Measurements from ENCODE around the gene SMAD7. TPM values are rescaled to one million over a fixed set of nuclear protein-coding genes. Genes with fewer than 3 reads are reported as not detected.

Gene SMAD7
- total RNA-seq, 1 donor from 2014 or later, result 14.7 TPM

GRCh38 chr18:48887905-48888772, 62.6 kb downstream of the SMAD7 start:
- DNase-seq (ENCODE audit: low spot score in 2 of 2) (no peak), FAIRE-seq (no peak)

GRCh38 chr18:48887294-48887904, 63.4 kb downstream of the SMAD7 start:
- DNase-seq (ENCODE audit: low spot score in 2 of 2) (no peak), FAIRE-seq (no peak)

GRCh38 chr18:48886520-48887293, 64.1 kb downstream of the SMAD7 start:
- no peak for FAIRE-seq
- DNase-seq (ENCODE audit: low spot score in 2 of 2), result no peak

GRCh38 chr18:48885924-48886400, 64.8 kb downstream of the SMAD7 start:
- no peak for FAIRE-seq
- no peak for DNase-seq (ENCODE audit: low spot score in 2 of 2)

- no peak for DNase-seq (ENCODE audit: low spot score in 2 of 2)
- no peak for FAIRE-seq
Observed at GRCh38 chr18:48885266-48885923, 65.4 kb downstream of the SMAD7 start.

GRCh38 chr18:48884771-48885170, 66.0 kb downstream of the SMAD7 start:
- FAIRE-seq (no peak), DNase-seq (ENCODE audit: low spot score in 2 of 2) (no peak)

- DNase-seq (ENCODE audit: low spot score in 2 of 2), result no peak
- FAIRE-seq, result no peak
Observed at GRCh38 chr18:48884306-48884705, 66.5 kb downstream of the SMAD7 start.

- no peak for DNase-seq (ENCODE audit: low spot score in 2 of 2)
- FAIRE-seq, result no peak
Observed at GRCh38 chr18:48882379-48882778, 68.4 kb downstream of the SMAD7 start.

- FAIRE-seq (no peak), DNase-seq (ENCODE audit: low spot score in 2 of 2) (no peak)
Observed at GRCh38 chr18:48880931-48881330, 69.8 kb downstream of the SMAD7 start.

GRCh38 chr18:48879008-48879431, 71.7 kb downstream of the SMAD7 start:
- DNase-seq (ENCODE audit: low spot score in 2 of 2) (no peak), FAIRE-seq (no peak)

- no peak for DNase-seq (ENCODE audit: low spot score in 2 of 2)
- no peak for FAIRE-seq
Observed at GRCh38 chr18:48878471-48878870, 72.3 kb downstream of the SMAD7 start.

- FAIRE-seq (no peak), DNase-seq (ENCODE audit: low spot score in 2 of 2) (no peak)
Observed at GRCh38 chr18:48877941-48878340, 72.8 kb downstream of the SMAD7 start.

- no peak for FAIRE-seq
- DNase-seq (ENCODE audit: low spot score in 2 of 2), result no peak
Observed at GRCh38 chr18:48876590-48876989, 74.2 kb downstream of the SMAD7 start.

- DNase-seq (ENCODE audit: low spot score in 2 of 2) (no peak), FAIRE-seq (no peak)
Observed at GRCh38 chr18:48875942-48876511, 74.7 kb downstream of the SMAD7 start.

- no peak for FAIRE-seq
- no peak for DNase-seq (ENCODE audit: low spot score in 2 of 2)
Observed at GRCh38 chr18:48875314-48875941, 75.3 kb downstream of the SMAD7 start.

GRCh38 chr18:48874701-48875162, 76.0 kb downstream of the SMAD7 start:
- no peak for FAIRE-seq
- DNase-seq (ENCODE audit: low spot score in 2 of 2), result no peak

GRCh38 chr18:48874233-48874632, 76.5 kb downstream of the SMAD7 start:
- FAIRE-seq (no peak), DNase-seq (ENCODE audit: low spot score in 2 of 2) (no peak)

GRCh38 chr18:48872234-48873145, 78.3 kb downstream of the SMAD7 start:
- no peak for DNase-seq (ENCODE audit: low spot score in 2 of 2)
- FAIRE-seq, result no peak

All from frontal cortex (tissue), 4 donors.